H1 (cell line): ENCODE data around the gene MARK3. TPM values are rescaled to one million over a fixed set of nuclear protein-coding genes. Genes with fewer than 3 reads are reported as not detected.

Experiments used
- CTCF ChIA-PET: fragments of 300-600 bp; sonication (Branson Sonifier 250); formaldehyde crosslinking; loops from one replicate; lab custom pipeline; 2021; ENCODE audit not compliant: partially characterized antibody; lab: Charles Lee
- POLR2A ChIA-PET: fragments of 300-600 bp; sonication (Branson Sonifier 250); formaldehyde crosslinking; loops from one replicate; lab custom pipeline; 2021; ENCODE audit warnings: inconsistent platforms; ENCODE audit not compliant: partially characterized antibody; lab: Charles Lee
- DNase-seq, 2 experiments: peaks; one replicate each; pipeline versions ENCODE4 v3.0.0 to v3.0.0-alpha.2; 2010 to 2022; ENCODE audit warnings: low spot score in 2 of 2, low read depth in 1 of 2, mixed read lengths in 1 of 2
- FAIRE-seq: peaks from 2 replicates; lab custom pipeline; 2011; peaks lifted over from hg19 to GRCh38; lab: Jason Lieb, UNC
- H2AFZ ChIP-seq: 2 replicates; pipeline ENCODE4 v1.8.1; 2012; ENCODE audit warnings: low read length, inconsistent platforms
- H2AK5ac ChIP-seq: 2 replicates; pipeline ENCODE4 v1.6.1; 2013; ENCODE audit warnings: low read depth, low read length
- H2BK120ac ChIP-seq: replicated peaks from 2 replicates; pipeline ENCODE3; 2013; ENCODE audit warnings: low read depth, low read length, inconsistent platforms
- H2BK12ac ChIP-seq: 2 replicates; pipeline ENCODE4 v1.6.1; 2013; ENCODE audit warnings: low read depth, low read length
- H2BK15ac ChIP-seq: 2 replicates; pipeline ENCODE4 v1.6.1; 2013; ENCODE audit warnings: low read length
- H2BK20ac ChIP-seq: 2 replicates; pipeline ENCODE4 v1.6.1; 2013; ENCODE audit warnings: low read length
- H2BK5ac ChIP-seq: 2 replicates; pipeline ENCODE4 v1.6.1; 2013; ENCODE audit warnings: low read depth, low read length
- H3K14ac ChIP-seq: 2 replicates; pipeline ENCODE4 v1.6.1; 2013; ENCODE audit warnings: inconsistent platforms; ENCODE audit not compliant: insufficient read length
- H3K18ac ChIP-seq: 2 replicates; pipeline ENCODE4 v1.6.1; 2013; ENCODE audit warnings: low read length; ENCODE audit errors: extremely low read depth
- H3K23ac ChIP-seq: 2 replicates; pipeline ENCODE4 v1.6.1; 2013; ENCODE audit warnings: inconsistent platforms; ENCODE audit not compliant: insufficient read length
- H3K23me2 ChIP-seq: 2 replicates; pipeline ENCODE4 v1.6.1; 2013; ENCODE audit warnings: low read depth, low read length
- H3K27ac ChIP-seq: 2 replicates; pipeline ENCODE4 v1.6.1; 2011; ENCODE audit warnings: low read depth, low read length, inconsistent platforms
- H3K27me3 ChIP-seq, 4 experiments: replicated peaks in 1 of 4; 1 replicate in 1 of 4; 2 replicates in 3 of 4; pipeline versions ENCODE4 v1.6.1 to v1.8.1; 2011 to 2013; ENCODE audit warnings: low read length in 3 of 4, mild to moderate bottlenecking in 3 of 4, inconsistent platforms in 2 of 4, mixed read lengths in 2 of 4, moderate library complexity in 1 of 4; ENCODE audit not compliant: control insufficient read depth in 3 of 4, insufficient read depth in 3 of 4; ENCODE audit errors: extremely low read depth in 1 of 4
- H3K36me3 ChIP-seq, 4 experiments: 2 replicates each; pipeline versions ENCODE4 v1.6.1 to v1.8.1; 2011 to 2013; ENCODE audit warnings: mild to moderate bottlenecking in 4 of 4, low read length in 3 of 4, moderate library complexity in 2 of 4, control low read depth in 1 of 4, inconsistent platforms in 1 of 4; ENCODE audit not compliant: insufficient read depth in 4 of 4, control insufficient read depth in 2 of 4
- H3K4ac ChIP-seq: replicated peaks from 2 replicates; pipeline ENCODE3; 2013; ENCODE audit warnings: low read length, low read depth, mixed read lengths, inconsistent platforms; ENCODE audit not compliant: insufficient read length
- H3K4me1 ChIP-seq, 4 experiments: replicated peaks in 1 of 4; 1 replicate in 1 of 4; 2 replicates in 3 of 4; pipeline versions ENCODE4 v1.6.1 to v1.8.1; 2011 to 2013; ENCODE audit warnings: low read length in 3 of 4, inconsistent platforms in 2 of 4, mixed read lengths in 1 of 4; ENCODE audit not compliant: insufficient read depth in 4 of 4, control insufficient read depth in 3 of 4
- H3K4me2 ChIP-seq, 2 experiments: 2 replicates each; pipeline versions ENCODE4 v1.6.1 to v1.8.1; 2011 to 2013; ENCODE audit warnings: low read depth in 2 of 2, low read length in 2 of 2, control low read depth in 1 of 2, inconsistent platforms in 1 of 2, mild to moderate bottlenecking in 1 of 2; ENCODE audit not compliant: insufficient read depth in 1 of 2
- H3K4me3 ChIP-seq, 4 experiments: fragments of 200-600, 300-600 bp in 1 of 4; sonication (generic), shearing (Covaris generic), sonication (Bioruptor Twin) in 1 of 4; 2 replicates each; pipeline versions ENCODE4 v1.5.1 to v1.8.1; 2011 to 2016; ENCODE audit warnings: low read length in 4 of 4, low read depth in 3 of 4, control low read depth in 2 of 4, inconsistent platforms in 2 of 4, mild to moderate bottlenecking in 2 of 4, mixed read lengths in 1 of 4, moderate library complexity in 1 of 4; ENCODE audit not compliant: insufficient read depth in 2 of 4; ENCODE audit errors: extremely low read depth in 1 of 4
- H3K56ac ChIP-seq: replicated peaks from 2 replicates; pipeline ENCODE3; 2013; ENCODE audit warnings: low read depth, mild to moderate bottlenecking, mixed read lengths, low read length, inconsistent platforms; ENCODE audit not compliant: insufficient read length
- H3K79me1 ChIP-seq: 2 replicates; pipeline ENCODE4 v1.6.1; 2013; ENCODE audit warnings: low read depth, low read length, control low read depth
- H3K79me2 ChIP-seq, 2 experiments: 2 replicates each; pipeline versions ENCODE4 v1.6.1 to v1.8.1; 2012 to 2013; ENCODE audit warnings: low read length in 2 of 2, mild to moderate bottlenecking in 2 of 2, inconsistent platforms in 1 of 2; ENCODE audit not compliant: insufficient read depth in 2 of 2, control insufficient read depth in 1 of 2
- H3K9ac ChIP-seq, 4 experiments: replicated peaks in 1 of 4; 1 replicate in 1 of 4; 2 replicates in 3 of 4; pipeline versions ENCODE4 v1.6.1 to v1.8.1; 2011 to 2013; ENCODE audit warnings: low read depth in 3 of 4, low read length in 3 of 4, control low read depth in 2 of 4, mild to moderate bottlenecking in 2 of 4, moderate library complexity in 2 of 4, inconsistent platforms in 1 of 4; ENCODE audit errors: extremely low read depth in 1 of 4
- H3K9me3 ChIP-seq, 2 experiments: 2 replicates each; pipeline versions ENCODE4 v1.6.1 to v1.8.1; 2012 to 2013; ENCODE audit warnings: mild to moderate bottlenecking in 2 of 2, moderate library complexity in 2 of 2, control low read depth in 1 of 2, inconsistent platforms in 1 of 2, low read depth in 1 of 2, low read length in 1 of 2, mixed read lengths in 1 of 2; ENCODE audit not compliant: insufficient read depth in 2 of 2
- H4K20me1 ChIP-seq, 2 experiments: replicated peaks in 1 of 2; 2 replicates each; pipeline versions ENCODE3 to v1.8.1; 2011 to 2013; ENCODE audit warnings: inconsistent platforms in 2 of 2, low read length in 2 of 2, mild to moderate bottlenecking in 1 of 2; ENCODE audit not compliant: insufficient read depth in 2 of 2, control insufficient read depth in 1 of 2
- H4K5ac ChIP-seq: 2 replicates; pipeline ENCODE4 v1.6.1; 2013; ENCODE audit warnings: low read length, low read depth, mixed read lengths, inconsistent platforms; ENCODE audit not compliant: insufficient read length
- H4K8ac ChIP-seq: 2 replicates; pipeline ENCODE4 v1.8.0; 2013; ENCODE audit warnings: mild to moderate bottlenecking, moderate library complexity, low read length, inconsistent platforms; ENCODE audit not compliant: insufficient read depth; ENCODE audit errors: extremely low read depth
- H4K91ac ChIP-seq: replicated peaks from 2 replicates; pipeline ENCODE3; 2013; ENCODE audit warnings: low read length, mixed read lengths, inconsistent platforms; ENCODE audit not compliant: insufficient read length
- BCL11A ChIP-seq, 2 experiments: IDR thresholded peaks; one replicate each; pipeline ENCODE4 v1.6.1; 2011; ENCODE audit warnings: low read depth in 2 of 2, low read length in 2 of 2, mild to moderate bottlenecking in 2 of 2
- FOSL1 ChIP-seq: IDR thresholded peaks from 2 replicates; pipeline ENCODE4 v1.6.1; 2011; ENCODE audit warnings: mild to moderate bottlenecking, low read depth, low read length, moderate library complexity; ENCODE audit not compliant: insufficient read depth
- GTF2F1 ChIP-seq: IDR thresholded peaks from 2 replicates; pipeline ENCODE4 v1.6.1; 2012; ENCODE audit warnings: low read depth, low read length, improper control_type of control experiment, borderline replicate concordance
- MAX ChIP-seq: IDR thresholded peaks from 2 replicates; pipeline ENCODE4 v1.6.1; 2012; ENCODE audit warnings: inconsistent platforms
- NANOG ChIP-seq: IDR thresholded peaks from 2 replicates; pipeline ENCODE4 v1.6.1; 2011; ENCODE audit warnings: low read length, low read depth, mild to moderate bottlenecking, inconsistent platforms; ENCODE audit not compliant: insufficient read depth, poor library complexity, severe bottlenecking
- NRF1 ChIP-seq: IDR thresholded peaks from 2 replicates; pipeline ENCODE4 v1.6.1; 2011; ENCODE audit warnings: mild to moderate bottlenecking, low read depth, low read length, improper control_type of control experiment
- RAD21 ChIP-seq, 2 experiments: IDR thresholded peaks in 1 of 2; conservative IDR thresholded peaks in 1 of 2; 2 replicates each; pipeline ENCODE4 v1.6.1; 2011; ENCODE audit warnings: low read depth in 2 of 2, low read length in 2 of 2, improper control_type of control experiment in 1 of 2, inconsistent platforms in 1 of 2, mild to moderate bottlenecking in 1 of 2, moderate library complexity in 1 of 2
- RXRA ChIP-seq: IDR thresholded peaks from 2 replicates; pipeline ENCODE4 v1.6.1; 2011; ENCODE audit warnings: low read depth, mild to moderate bottlenecking, low read length, moderate library complexity; ENCODE audit not compliant: insufficient read depth
- SIN3A ChIP-seq, 2 experiments: IDR thresholded peaks in 1 of 2; conservative IDR thresholded peaks in 1 of 2; 2 replicates each; pipeline ENCODE4 v1.6.1; 2011 to 2012; ENCODE audit warnings: low read length in 2 of 2, improper control_type of control experiment in 1 of 2, low read depth in 1 of 2, mild to moderate bottlenecking in 1 of 2
- TAF1 ChIP-seq: IDR thresholded peaks from 2 replicates; pipeline ENCODE4 v1.6.1; 2011; ENCODE audit warnings: mild to moderate bottlenecking, low read depth, low read length
- USF2 ChIP-seq: IDR thresholded peaks from 2 replicates; pipeline ENCODE4 v1.6.1; 2011; ENCODE audit warnings: low read length, improper control_type of control experiment
- WGBS, 2 experiments: shearing (Covaris generic) in 1 of 2; methylation state at CpG; one replicate each; pipeline versions ENCODE4 v1.1.6 to v1.1.7; 2013 to 2015; ENCODE audit warnings: low lambda C conversion rate in 2 of 2, mixed read lengths in 2 of 2, inconsistent platforms in 1 of 2, low coverage in 1 of 2, missing lambda C conversion rate in 1 of 2; ENCODE audit not compliant: insufficient replicate concordance in 2 of 2, insufficient coverage in 1 of 2, insufficient read length in 1 of 2; ENCODE audit errors: extremely low coverage in 1 of 2, missing lambda C conversion rate in 1 of 2; 5-methylcytosine and 5-hydroxymethylcytosine counted together
- polyA plus RNA-seq, 7 experiments: library from polyadenylated mRNA; depleted of rRNA in 3 of 7; stranded (reverse) in 5 of 7; unstranded in 2 of 7; fragments of >200 nt in 5 of 7; fragments of 200-250 nt in 2 of 7; gene quantifications; 1 replicate in 5 of 7; 2 replicates in 1 of 7; 4 replicates in 1 of 7; pipeline versions ENCODE4 v1.2.1 to v1.2.3, GENCODE V29; 2011 to 2013; ENCODE audit warnings: missing spikeins in 2 of 7, mixed read lengths in 2 of 7
- total RNA-seq: library from RNA; stranded (reverse); fragmentation: NEBNext Ultra II Directional; extraction: Animal tissue kit (Norgen Biotek cat#: 25700); gene quantifications from 2 replicates; pipeline ENCODE4 v1.2.1, GENCODE V29; 2021

The MARK3 gene
- total and polyA plus RNA-seq, 2 of the 8 experiments (the other 6 are each of a cell fraction or from before 2014, with no cell fraction given), result 39.4 to 76.9 TPM

- Histone ChIP-seq H3K18ac (no peak overlapping the region), H3K56ac (no peak overlapping the region), H3K23me2 (no peaks in the 10 kb centered on the region), H3K4me2 (no peak overlapping the region), H3K4ac (no peak overlapping the region), H4K91ac (no peak overlapping the region), H4K8ac (no peak overlapping the region), H3K4me1 (peaks cover 1 to 12% (median 4%) of the 10 kb centered on the region in 4 experiments; a peak in 4 of 7 replicates), H4K5ac (no peak overlapping the region), H3K27me3 (no peaks in the 10 kb centered on the region), H2AFZ (no peak overlapping the region), H3K27ac (no peak overlapping the region), H3K79me2 (peaks cover 29 to 93% of the 10 kb centered on the region in 2 experiments), H2BK120ac (no peak overlapping the region), H2BK15ac (no peak overlapping the region), H3K9ac (no peak overlapping the region), H2BK20ac (no peak overlapping the region), H3K4me3 (no peak overlapping the region), H3K36me3 (peaks cover 0 to 7% (median 0%) of the 10 kb centered on the region in 4 experiments; a peak in 1 of 8 replicates), H3K23ac (no peak overlapping the region), H2BK5ac (no peak overlapping the region), H2AK5ac (no peak overlapping the region), H3K79me1 (peaks cover 4% of the 10 kb centered on the region; the same call in 1 of the 2 replicates), H4K20me1 (peaks cover 9 to 24% of the 10 kb centered on the region in 2 experiments), H3K14ac (no peak overlapping the region), H3K9me3 (no peaks in the 10 kb centered on the region; a peak in 1 of 4 replicates), H2BK12ac (no peak overlapping the region)
- CTCF ChIA-PET, result interaction anchor here (0.6 to 1.6 kb wide), 3 partner anchors 10 to 982 kb away, joined by 3 to 7 read pairs (median 4); no protein-coding TSS in a partner anchor
- POLR2A ChIA-PET, result no interaction called here
- WGBS, 2 experiments, result 75% methylated on average over 4 of the region's 4 CpGs; no CpG with 5 or more reads in 1 of the 2 experiments
- DNase-seq (no peak), FAIRE-seq (no peak)
- TF ChIP-seq TAF1 (no peak), FOSL1 (no peak), MAX (no peak), SIN3A (conservative IDR thresholded peaks at IDR 0.05 in 1 of 2, IDR thresholded peaks at IDR 0.05 in 1 of 2; ENCODE audit: low read depth in 1 of 2, low read length in 2 of 2) (no peak), NANOG (no peak), RAD21 (IDR thresholded peaks at IDR 0.05 in 1 of 2, conservative IDR thresholded peaks at IDR 0.05 in 1 of 2; ENCODE audit: low read depth in 2 of 2, low read length in 2 of 2) (no peak), NRF1 (no peak), GTF2F1 (no peak), USF2 (no peak), RXRA (no peak), BCL11A (IDR thresholded peaks at IDR 0.05; ENCODE audit: low read depth in 2 of 2, low read length in 2 of 2) (no peak)
Observed at GRCh38 chr14:103400537-103400936, 15.3 kb downstream of the MARK3 start.
